IMR-90 (cell line): ENCODE measurements around the gene RFK.

Experiments
- CTCF ChIP-seq: conservative IDR thresholded peaks from 2 replicates; pipeline ENCODE4 v1.5.1; 2012; ENCODE audit warnings: mild to moderate bottlenecking, low read depth, low read length, improper control_type of control experiment
- ELK1 ChIP-seq: fragments of 150-350 bp; IDR thresholded peaks from 2 replicates; pipeline ENCODE4 v1.6.1; 2016; ENCODE audit warnings: low read depth, mild to moderate bottlenecking, low read length, moderate library complexity, borderline replicate concordance
- MXI1 ChIP-seq: IDR thresholded peaks from 2 replicates; pipeline ENCODE4 v1.6.1; 2012; ENCODE audit warnings: low read depth, mild to moderate bottlenecking, low read length, moderate library complexity, borderline replicate concordance
- POLR2A ChIP-seq: IDR thresholded peaks from 2 replicates; pipeline ENCODE4 v1.6.1; 2012; ENCODE audit warnings: mild to moderate bottlenecking, low read depth, low read length
- RFX5 ChIP-seq: IDR thresholded peaks from 2 replicates; pipeline ENCODE4 v1.8.0; 2012; ENCODE audit warnings: low read depth, mild to moderate bottlenecking, low read length, moderate library complexity

GRCh38 chr9:76394960-76395252, 680 bp upstream of the RFK start:
- no peak for TF ChIP-seq CTCF
- no peak for TF ChIP-seq POLR2A
- no peak for TF ChIP-seq MXI1
- no peak for TF ChIP-seq ELK1
- no peak for TF ChIP-seq RFX5
